ENCODE data around the gene TRAM2.

The TRAM2 gene

GRCh38 chr6:52537001-52537753 is 39.7 kb downstream of the TRAM2 start:
- peak; percentile 62 for DNase-seq
- in situ Hi-C loops (cut with MboI; ENCODE audit: low pct_unique_long_range_greater_than_20kb, low sequenced_read_pairs), result no loop called here

- DNase-seq, result no peak
- in situ Hi-C loops (cut with MboI; ENCODE audit: low pct_unique_long_range_greater_than_20kb, low sequenced_read_pairs), result no loop called here
Observed at GRCh38 chr6:52536424-52536916, 40.4 kb downstream of the TRAM2 start.

- in situ Hi-C loops (cut with MboI; ENCODE audit: low pct_unique_long_range_greater_than_20kb, low sequenced_read_pairs), result no loop called here
- DNase-seq, result no peak
Observed at GRCh38 chr6:52535711-52536423, 41.0 kb downstream of the TRAM2 start.

- no peak for DNase-seq
Observed at GRCh38 chr6:52534966-52535390, 41.9 kb downstream of the TRAM2 start.

GRCh38 chr6:52534363-52534762 is 42.5 kb downstream of the TRAM2 start:
- in situ Hi-C loops (cut with MboI; ENCODE audit: low pct_unique_long_range_greater_than_20kb, low sequenced_read_pairs), result no loop called here
- no peak for DNase-seq

More at GRCh38 chr6:52534966-52535390, 41.9 kb downstream of the TRAM2 start:
- in situ Hi-C loops (cut with MboI; ENCODE audit: low pct_unique_long_range_greater_than_20kb, low sequenced_read_pairs), result no loop called here

GRCh38 chr6:52533491-52533890 is 43.4 kb downstream of the TRAM2 start:
- no peak for DNase-seq
- in situ Hi-C loops (cut with MboI; ENCODE audit: low pct_unique_long_range_greater_than_20kb, low sequenced_read_pairs), result no loop called here

GRCh38 chr6:52532457-52532856 is 44.4 kb downstream of the TRAM2 start:
- DNase-seq, result no peak
- in situ Hi-C loops (cut with MboI; ENCODE audit: low pct_unique_long_range_greater_than_20kb, low sequenced_read_pairs), result no loop called here

GRCh38 chr6:52531834-52532233 is 45.0 kb downstream of the TRAM2 start:
- in situ Hi-C loops (cut with MboI; ENCODE audit: low pct_unique_long_range_greater_than_20kb, low sequenced_read_pairs), result no loop called here
- no peak for DNase-seq

GRCh38 chr6:52531396-52531795 is 45.5 kb downstream of the TRAM2 start:
- DNase-seq, result no peak
- in situ Hi-C loops (cut with MboI; ENCODE audit: low pct_unique_long_range_greater_than_20kb, low sequenced_read_pairs), result no loop called here

GRCh38 chr6:52530351-52530750 is 46.5 kb downstream of the TRAM2 start:
- in situ Hi-C loops (cut with MboI; ENCODE audit: low pct_unique_long_range_greater_than_20kb, low sequenced_read_pairs), result no loop called here
- no peak for DNase-seq

GRCh38 chr6:52529311-52529710 is 47.5 kb downstream of the TRAM2 start:
- no peak for DNase-seq

GRCh38 chr6:52527436-52527835 is 49.4 kb downstream of the TRAM2 start:
- in situ Hi-C loops (cut with MboI; ENCODE audit: low pct_unique_long_range_greater_than_20kb, low sequenced_read_pairs), result no loop called here

More at GRCh38 chr6:52529311-52529710, 47.5 kb downstream of the TRAM2 start:
- in situ Hi-C loops (cut with MboI; ENCODE audit: low pct_unique_long_range_greater_than_20kb, low sequenced_read_pairs), result no loop called here

GRCh38 chr6:52526634-52527033 is 50.2 kb downstream of the TRAM2 start:
- in situ Hi-C loops (cut with MboI; ENCODE audit: low pct_unique_long_range_greater_than_20kb, low sequenced_read_pairs), result no loop called here
- DNase-seq, result no peak

More at GRCh38 chr6:52527436-52527835, 49.4 kb downstream of the TRAM2 start:
- no peak for DNase-seq

- no peak for DNase-seq
- in situ Hi-C loops (cut with MboI; ENCODE audit: low pct_unique_long_range_greater_than_20kb, low sequenced_read_pairs), result no loop called here
Observed at GRCh38 chr6:52524918-52525317, 51.9 kb downstream of the TRAM2 start.

- in situ Hi-C loops (cut with MboI; ENCODE audit: low pct_unique_long_range_greater_than_20kb, low sequenced_read_pairs), result no loop called here
- DNase-seq, result no peak
Observed at GRCh38 chr6:52523378-52524142, 53.3 kb downstream of the TRAM2 start.

- DNase-seq, result no peak
- in situ Hi-C loops (cut with MboI; ENCODE audit: low pct_unique_long_range_greater_than_20kb, low sequenced_read_pairs), result no loop called here
Observed at GRCh38 chr6:52522655-52523054, 54.2 kb downstream of the TRAM2 start.

- DNase-seq, result no peak
- in situ Hi-C loops (cut with MboI; ENCODE audit: low pct_unique_long_range_greater_than_20kb, low sequenced_read_pairs), result no loop called here
Observed at GRCh38 chr6:52522151-52522626, 54.7 kb downstream of the TRAM2 start.

- in situ Hi-C loops (cut with MboI; ENCODE audit: low pct_unique_long_range_greater_than_20kb, low sequenced_read_pairs), result no loop called here
- no peak for DNase-seq
Observed at GRCh38 chr6:52519618-52520017, 57.2 kb downstream of the TRAM2 start.

- in situ Hi-C loops (cut with MboI; ENCODE audit: low pct_unique_long_range_greater_than_20kb, low sequenced_read_pairs), result no loop called here
- DNase-seq, result no peak
Observed at GRCh38 chr6:52518279-52518945, 58.4 kb downstream of the TRAM2 start.

Measured in KBM-7 (cell line).